ENCODE data around the gene GPR55. TPM values are rescaled to one million over a fixed set of nuclear protein-coding genes. Genes with fewer than 3 reads are reported as not detected.

The GPR55 gene
- total and polyA plus RNA-seq, 10 of the 15 experiments (the other 5 are each of a cell fraction or from before 2014, with no cell fraction given): 2.1 to 30.1 (median 16.2) TPM

DNA sequence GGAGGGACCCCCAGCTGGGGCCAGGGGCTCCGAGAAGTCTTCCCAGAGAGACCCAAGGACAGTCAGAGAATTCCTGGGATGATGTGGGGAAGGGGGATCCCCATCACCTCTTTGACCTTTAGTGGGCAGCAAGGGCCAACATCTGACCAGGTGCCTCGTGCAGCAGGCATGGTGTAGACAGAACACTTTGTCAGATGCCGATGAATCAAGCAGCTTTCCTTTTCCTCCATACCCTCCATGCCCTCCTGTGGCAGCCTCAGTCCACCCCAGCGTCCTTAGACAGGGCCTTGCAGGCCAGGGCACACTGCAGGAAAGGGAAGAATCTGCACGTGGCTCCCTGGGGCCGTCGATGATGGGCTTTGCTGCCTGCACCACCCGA lies 26.3 kb downstream of the GPR55 start:
- H3K79me2 ChIP-seq (ENCODE audit: control insufficient read depth, insufficient read depth, low read length): no peaks in the 10 kb centered on the region
- ChIA-PET RAD21 (ENCODE audit: unreplicated experiment) (interaction anchor here (1.0 to 8.3 kb wide), 4 partner anchors 25 to 88 kb away, joined by 3 to 99 read pairs (median 6); no protein-coding TSS in a partner anchor), CTCF (interaction anchor here (0.6 to 10.1 kb wide), 10 partner anchors 14 to 166 kb away, joined by 3 to 198 read pairs (median 11); partner anchors contain the start of gene GPR55), SMC1A (ENCODE audit: uncharacterized antibody, unreplicated experiment) (interaction anchor here (0.6 to 10.6 kb wide), 4 partner anchors 14 to 87 kb away, joined by 3 to 122 read pairs (median 5); partner anchors contain the start of gene GPR55), POLR2A (no interaction called here)
- DNase-seq (ENCODE audit: low read depth, low spot score) (no peak), ATAC-seq (no peak), FAIRE-seq (no peak)
- no TSS peak for BruUV-seq (replicated peaks)
- H3K27me3 ChIP-seq (replicated peaks in 1 of 2; ENCODE audit: control insufficient read depth in 2 of 2, insufficient read depth in 2 of 2, low read length in 1 of 2): no peaks in the 10 kb centered on the region
- H3K4me3 ChIP-seq: no peak overlapping the region
- H4K20me1 ChIP-seq (ENCODE audit: control insufficient read depth, insufficient read depth): no peaks in the 10 kb centered on the region
- in situ Hi-C loops (cut with MboI): no loop called here
- H2AFZ ChIP-seq (ENCODE audit: control insufficient read depth, low read depth, low read length): no peak overlapping the region
- peaks cover 21% of the 10 kb centered on the region for H3K4me1 ChIP-seq (ENCODE audit: control insufficient read depth, insufficient read depth, low read length)
- no peak overlapping the region for H3K4me2 ChIP-seq (ENCODE audit: control insufficient read depth, insufficient read depth)
- TF ChIP-seq GABPA (IDR thresholded peaks at IDR 0.05; ENCODE audit: low read depth) (no peak), BCLAF1 (IDR thresholded peaks at IDR 0.05) (no peak), BCL11A (IDR thresholded peaks at IDR 0.05; ENCODE audit: low read depth, low read length) (no peak), NFXL1 (IDR thresholded peaks at IDR 0.05; ENCODE audit: borderline replicate concordance) (no peak), MEF2B (IDR thresholded peaks at IDR 0.05; ENCODE audit: partially characterized antibody, poor library complexity, severe bottlenecking) (no peak), CBX5 (IDR thresholded peaks at IDR 0.05; ENCODE audit: low read depth) (no peak), HDGF (IDR thresholded peaks at IDR 0.05) (no peak), RAD51 (IDR thresholded peaks at IDR 0.05) (no peak), CHD4 (IDR thresholded peaks at IDR 0.05) (no peak), RAD21 (IDR thresholded peaks at IDR 0.05; ENCODE audit: insufficient read depth, low read depth, low read length) (no peak), ATF2 (IDR thresholded peaks at IDR 0.05; ENCODE audit: low read length) (no peak), BHLHE40 (IDR thresholded peaks at IDR 0.05; ENCODE audit: borderline replicate concordance in 1 of 2, low read depth in 2 of 2, low read length in 1 of 2) (no peak), IRF3 (IDR thresholded peaks at IDR 0.05) (no peak), IKZF2 (IDR thresholded peaks at IDR 0.05) (no peak), ZNF217 (IDR thresholded peaks at IDR 0.05) (no peak), ZNF24 (IDR thresholded peaks at IDR 0.05) (no peak)
- TF ChIP-seq, protein P1, sequence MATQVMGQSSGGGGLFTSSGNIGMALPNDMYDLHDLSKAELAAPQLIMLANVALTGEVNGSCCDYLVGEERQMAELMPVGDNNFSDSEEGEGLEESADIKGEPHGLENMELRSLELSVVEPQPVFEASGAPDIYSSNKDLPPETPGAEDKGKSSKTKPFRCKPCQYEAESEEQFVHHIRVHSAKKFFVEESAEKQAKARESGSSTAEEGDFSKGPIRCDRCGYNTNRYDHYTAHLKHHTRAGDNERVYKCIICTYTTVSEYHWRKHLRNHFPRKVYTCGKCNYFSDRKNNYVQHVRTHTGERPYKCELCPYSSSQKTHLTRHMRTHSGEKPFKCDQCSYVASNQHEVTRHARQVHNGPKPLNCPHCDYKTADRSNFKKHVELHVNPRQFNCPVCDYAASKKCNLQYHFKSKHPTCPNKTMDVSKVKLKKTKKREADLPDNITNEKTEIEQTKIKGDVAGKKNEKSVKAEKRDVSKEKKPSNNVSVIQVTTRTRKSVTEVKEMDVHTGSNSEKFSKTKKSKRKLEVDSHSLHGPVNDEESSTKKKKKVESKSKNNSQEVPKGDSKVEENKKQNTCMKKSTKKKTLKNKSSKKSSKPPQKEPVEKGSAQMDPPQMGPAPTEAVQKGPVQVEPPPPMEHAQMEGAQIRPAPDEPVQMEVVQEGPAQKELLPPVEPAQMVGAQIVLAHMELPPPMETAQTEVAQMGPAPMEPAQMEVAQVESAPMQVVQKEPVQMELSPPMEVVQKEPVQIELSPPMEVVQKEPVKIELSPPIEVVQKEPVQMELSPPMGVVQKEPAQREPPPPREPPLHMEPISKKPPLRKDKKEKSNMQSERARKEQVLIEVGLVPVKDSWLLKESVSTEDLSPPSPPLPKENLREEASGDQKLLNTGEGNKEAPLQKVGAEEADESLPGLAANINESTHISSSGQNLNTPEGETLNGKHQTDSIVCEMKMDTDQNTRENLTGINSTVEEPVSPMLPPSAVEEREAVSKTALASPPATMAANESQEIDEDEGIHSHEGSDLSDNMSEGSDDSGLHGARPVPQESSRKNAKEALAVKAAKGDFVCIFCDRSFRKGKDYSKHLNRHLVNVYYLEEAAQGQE (IDR thresholded peaks at IDR 0.05; ENCODE audit: low read depth, low read length): no peak
- no peak overlapping the region for H3K27ac ChIP-seq (ENCODE audit: control insufficient read depth, insufficient read depth)
- H3K9ac ChIP-seq (ENCODE audit: control insufficient read depth, insufficient read depth, low read length): no peak overlapping the region
- 57% methylated on average over 8 of the region's 8 CpGs for WGBS (ENCODE audit: insufficient coverage, insufficient replicate concordance, low lambda C conversion rate, missing lambda C conversion rate)
- intact Hi-C loops (cut with micrococcal nuclease; ENCODE audit: unreplicated experiment): no loop called here
- H3K9me3 ChIP-seq (replicated peaks; ENCODE audit: control insufficient read depth, insufficient read depth, low read length): no peaks in the 10 kb centered on the region
- peaks cover 0 to under 1% of the 10 kb centered on the region in 2 experiments; a peak in 1 of 4 replicates for H3K36me3 ChIP-seq (ENCODE audit: control insufficient read depth in 2 of 2, insufficient read depth in 2 of 2, low read length in 1 of 2)
